Panc1 (cell line): ENCODE measurements around the gene RPL36AL.
"Not testable (repeated sequence)": the region's sequence is repeated elsewhere in the genome, so short reads cannot be mapped to it uniquely, and the experiment has no call there.

ENCODE experiments used
- POLR2AphosphoS5 ChIP-seq: IDR thresholded peaks from 2 replicates; pipeline ENCODE4 v1.6.1; 2012; ENCODE audit warnings: mild to moderate bottlenecking, low read depth, low read length, moderate library complexity
- SIN3A ChIP-seq: IDR thresholded peaks from 2 replicates; pipeline ENCODE4 v1.6.1; 2012; ENCODE audit warnings: low read depth, mild to moderate bottlenecking, low read length, moderate library complexity, borderline replicate concordance; ENCODE audit not compliant: insufficient read depth
- TCF7L2 ChIP-seq: IDR thresholded peaks from 2 replicates; pipeline ENCODE4 v1.6.1; 2011; ENCODE audit warnings: mild to moderate bottlenecking, low read depth, low read length, inconsistent platforms
- TF ChIP-seq, protein P1 (sequence below): fragments of 450-650 bp; IDR thresholded peaks from 2 replicates; pipeline ENCODE4 v1.5.1; 2017; ENCODE audit warnings: mild to moderate bottlenecking
- TF ChIP-seq, protein P2 (sequence below), 2 experiments: IDR thresholded peaks; 2 replicates each; pipeline ENCODE4 v1.6.1; 2011 to 2012; ENCODE audit warnings: low read depth in 2 of 2, control low read depth in 1 of 2, low read length in 1 of 2, mild to moderate bottlenecking in 1 of 2, moderate library complexity in 1 of 2; ENCODE audit not compliant: insufficient read depth in 1 of 2

DNA sequence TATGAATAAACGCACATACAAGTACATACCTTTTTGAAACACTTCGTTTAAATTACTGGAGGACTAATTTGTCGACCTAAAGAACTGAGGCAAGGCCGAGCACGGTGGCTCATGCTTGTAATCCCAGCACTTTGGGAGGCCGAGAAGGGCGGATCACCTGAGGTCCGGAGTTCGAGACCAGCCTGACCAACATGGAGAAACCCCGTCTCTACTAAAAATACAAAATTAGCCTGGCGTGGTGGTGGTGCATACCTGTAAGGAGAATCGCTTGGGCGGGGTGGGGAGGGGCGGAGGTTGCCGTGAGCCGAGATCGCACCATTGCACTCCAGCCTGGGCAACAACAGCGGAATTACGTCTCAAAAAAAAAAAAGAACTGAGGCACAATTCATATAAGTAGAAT, 1.2 kb downstream of the RPL36AL start:
- TF ChIP-seq POLR2AphosphoS5, SIN3A, TCF7L2: not testable (repeated sequence)
- TF ChIP-seq, protein P1, sequence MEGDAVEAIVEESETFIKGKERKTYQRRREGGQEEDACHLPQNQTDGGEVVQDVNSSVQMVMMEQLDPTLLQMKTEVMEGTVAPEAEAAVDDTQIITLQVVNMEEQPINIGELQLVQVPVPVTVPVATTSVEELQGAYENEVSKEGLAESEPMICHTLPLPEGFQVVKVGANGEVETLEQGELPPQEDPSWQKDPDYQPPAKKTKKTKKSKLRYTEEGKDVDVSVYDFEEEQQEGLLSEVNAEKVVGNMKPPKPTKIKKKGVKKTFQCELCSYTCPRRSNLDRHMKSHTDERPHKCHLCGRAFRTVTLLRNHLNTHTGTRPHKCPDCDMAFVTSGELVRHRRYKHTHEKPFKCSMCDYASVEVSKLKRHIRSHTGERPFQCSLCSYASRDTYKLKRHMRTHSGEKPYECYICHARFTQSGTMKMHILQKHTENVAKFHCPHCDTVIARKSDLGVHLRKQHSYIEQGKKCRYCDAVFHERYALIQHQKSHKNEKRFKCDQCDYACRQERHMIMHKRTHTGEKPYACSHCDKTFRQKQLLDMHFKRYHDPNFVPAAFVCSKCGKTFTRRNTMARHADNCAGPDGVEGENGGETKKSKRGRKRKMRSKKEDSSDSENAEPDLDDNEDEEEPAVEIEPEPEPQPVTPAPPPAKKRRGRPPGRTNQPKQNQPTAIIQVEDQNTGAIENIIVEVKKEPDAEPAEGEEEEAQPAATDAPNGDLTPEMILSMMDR, result not testable (repeated sequence)
- TF ChIP-seq, protein P2, sequence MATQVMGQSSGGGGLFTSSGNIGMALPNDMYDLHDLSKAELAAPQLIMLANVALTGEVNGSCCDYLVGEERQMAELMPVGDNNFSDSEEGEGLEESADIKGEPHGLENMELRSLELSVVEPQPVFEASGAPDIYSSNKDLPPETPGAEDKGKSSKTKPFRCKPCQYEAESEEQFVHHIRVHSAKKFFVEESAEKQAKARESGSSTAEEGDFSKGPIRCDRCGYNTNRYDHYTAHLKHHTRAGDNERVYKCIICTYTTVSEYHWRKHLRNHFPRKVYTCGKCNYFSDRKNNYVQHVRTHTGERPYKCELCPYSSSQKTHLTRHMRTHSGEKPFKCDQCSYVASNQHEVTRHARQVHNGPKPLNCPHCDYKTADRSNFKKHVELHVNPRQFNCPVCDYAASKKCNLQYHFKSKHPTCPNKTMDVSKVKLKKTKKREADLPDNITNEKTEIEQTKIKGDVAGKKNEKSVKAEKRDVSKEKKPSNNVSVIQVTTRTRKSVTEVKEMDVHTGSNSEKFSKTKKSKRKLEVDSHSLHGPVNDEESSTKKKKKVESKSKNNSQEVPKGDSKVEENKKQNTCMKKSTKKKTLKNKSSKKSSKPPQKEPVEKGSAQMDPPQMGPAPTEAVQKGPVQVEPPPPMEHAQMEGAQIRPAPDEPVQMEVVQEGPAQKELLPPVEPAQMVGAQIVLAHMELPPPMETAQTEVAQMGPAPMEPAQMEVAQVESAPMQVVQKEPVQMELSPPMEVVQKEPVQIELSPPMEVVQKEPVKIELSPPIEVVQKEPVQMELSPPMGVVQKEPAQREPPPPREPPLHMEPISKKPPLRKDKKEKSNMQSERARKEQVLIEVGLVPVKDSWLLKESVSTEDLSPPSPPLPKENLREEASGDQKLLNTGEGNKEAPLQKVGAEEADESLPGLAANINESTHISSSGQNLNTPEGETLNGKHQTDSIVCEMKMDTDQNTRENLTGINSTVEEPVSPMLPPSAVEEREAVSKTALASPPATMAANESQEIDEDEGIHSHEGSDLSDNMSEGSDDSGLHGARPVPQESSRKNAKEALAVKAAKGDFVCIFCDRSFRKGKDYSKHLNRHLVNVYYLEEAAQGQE (IDR thresholded peaks at IDR 0.05; ENCODE audit: insufficient read depth in 1 of 2, low read depth in 2 of 2, low read length in 1 of 2), result not testable (repeated sequence)
